CD4-positive, alpha-beta T cell treated with Interleukin-1 beta for 1 hour (primary cell): ENCODE data around the gene SMURF1.

ENCODE experiments used
- DNase-seq, 2 donors: peaks; one replicate each; pipeline ENCODE4 v3.0.0-alpha.2; 2020 to 2022

Gene SMURF1

GRCh38 chr7:99096124-99096887 is 47.6 kb downstream of the SMURF1 start:
- DNase-seq: no peak

- no peak for DNase-seq
Observed at GRCh38 chr7:99095698-99096097, 48.2 kb downstream of the SMURF1 start.

- DNase-seq: no peak
Observed at GRCh38 chr7:99094401-99094800, 49.5 kb downstream of the SMURF1 start.

- no peak for DNase-seq
Observed at GRCh38 chr7:99092064-99092720, 51.7 kb downstream of the SMURF1 start.

- DNase-seq: no peak
Observed at GRCh38 chr7:99090771-99091542, 53.0 kb downstream of the SMURF1 start.

- DNase-seq: no peak
Observed at GRCh38 chr7:99089914-99090629, 53.8 kb downstream of the SMURF1 start.

- DNase-seq: no peak
Observed at GRCh38 chr7:99086944-99087343, 57.0 kb downstream of the SMURF1 start.

GRCh38 chr7:99086532-99086931 is 57.4 kb downstream of the SMURF1 start:
- DNase-seq: no peak

- DNase-seq: no peak
Observed at GRCh38 chr7:99083733-99084132, 60.2 kb downstream of the SMURF1 start.

- DNase-seq: no peak
Observed at GRCh38 chr7:99083068-99083651, 60.7 kb downstream of the SMURF1 start.

GRCh38 chr7:99080679-99081078 is 63.2 kb downstream of the SMURF1 start:
- no peak for DNase-seq

- DNase-seq: no peak
Observed at GRCh38 chr7:99079104-99079503, 64.8 kb downstream of the SMURF1 start.

- no peak for DNase-seq
Observed at GRCh38 chr7:99078416-99078815, 65.5 kb downstream of the SMURF1 start.

- no peak for DNase-seq
Observed at GRCh38 chr7:99076615-99077014, 67.3 kb downstream of the SMURF1 start.

GRCh38 chr7:99073839-99074446 is 70.0 kb downstream of the SMURF1 start:
- DNase-seq: no peak

GRCh38 chr7:99072126-99072525 is 71.8 kb downstream of the SMURF1 start:
- DNase-seq: no peak

GRCh38 chr7:99070361-99070760 is 73.5 kb downstream of the SMURF1 start:
- DNase-seq: no peak

GRCh38 chr7:99061001-99061776 is 82.7 kb downstream of the SMURF1 start:
- no peak for DNase-seq

- DNase-seq: no peak
Observed at GRCh38 chr7:99054781-99055180, 89.1 kb downstream of the SMURF1 start.

- DNase-seq: no peak
Observed at GRCh38 chr7:99050971-99051370, 92.9 kb downstream of the SMURF1 start.

- DNase-seq: no peak
Observed at GRCh38 chr7:99047526-99048077, 96.3 kb downstream of the SMURF1 start.
